ENCODE results near the gene PHGDH.

- TF ChIP-seq SUZ12 (IDR thresholded peaks at IDR 0.05): no peak
- no peak for TF ChIP-seq FOXK2 (IDR thresholded peaks at IDR 0.05)
- no peak for TF ChIP-seq ARNT (IDR thresholded peaks at IDR 0.05)
- TF ChIP-seq FOXM1 (IDR thresholded peaks at IDR 0.05; ENCODE audit: borderline replicate concordance): no peak
Observed at GRCh38 chr1:119676571-119677206, 35.0 kb upstream of the PHGDH start.
